B cell (primary cell): ENCODE measurements around the gene DDX24. TPM values are rescaled to one million over a fixed set of nuclear protein-coding genes. Genes with fewer than 3 reads are reported as not detected.

ENCODE experiments used
- ATAC-seq: fragments of 200-7000 bp; cut with Tn5 transposase; one replicate; pipeline ENCODE4 v1.10.0; 2021; ENCODE audit warnings: low read depth, mild to moderate bottlenecking, moderate number of reproducible peaks, moderate library complexity
- CTCF ChIA-PET: fragments of 350-600 bp; sonication (Branson Sonifier 250); formaldehyde crosslinking; loops from one replicate; lab custom pipeline; 2021; ENCODE audit warnings: antibody characterized with exemption, inconsistent platforms; lab: Charles Lee
- POLR2A ChIA-PET: fragments of 350-600 bp; sonication (Branson Sonifier 250); formaldehyde crosslinking; loops from one replicate; lab custom pipeline; 2021; ENCODE audit warnings: antibody characterized with exemption; lab: Charles Lee
- DNase-seq: peaks from one replicate; pipeline ENCODE4 v3.0.0; 2013
- H2AFZ ChIP-seq: 2 replicates; pipeline ENCODE4 v1.6.1; 2012; ENCODE audit warnings: mild to moderate bottlenecking, low read depth, low read length; ENCODE audit not compliant: insufficient read depth, poor library complexity, severe bottlenecking
- H3K27ac ChIP-seq, 2 donors: 1 replicate in 1 of 2; 2 replicates in 1 of 2; pipeline ENCODE4 v1.5.1; 2012 to 2013; ENCODE audit warnings: low read length in 2 of 2, mild to moderate bottlenecking in 2 of 2, moderate library complexity in 1 of 2
- H3K27me3 ChIP-seq, 4 experiments: fragments of 200-600 bp in 1 of 4; sonication (generic) in 1 of 4; replicated peaks in 1 of 4; 1 replicate in 2 of 4; 2 replicates in 2 of 4; pipeline versions ENCODE4 v1.6.1 to v1.7.0; 2013 to 2016; ENCODE audit warnings: low read length in 3 of 4, mild to moderate bottlenecking in 2 of 4, mixed read lengths in 1 of 4, moderate library complexity in 1 of 4; ENCODE audit not compliant: insufficient read depth in 4 of 4, control insufficient read depth in 3 of 4; ENCODE audit errors: control extremely low read depth in 1 of 4
- H3K36me3 ChIP-seq, 2 experiments: replicated peaks in 1 of 2; 1 replicate in 1 of 2; 2 replicates in 1 of 2; pipeline versions ENCODE4 v1.6.1 to v1.7.1; 2013; ENCODE audit warnings: low read length in 1 of 2; ENCODE audit not compliant: insufficient read depth in 2 of 2, control insufficient read depth in 1 of 2; ENCODE audit errors: control extremely low read depth in 1 of 2, extremely low read depth in 1 of 2
- H3K4me1 ChIP-seq, 2 donors: fragments of 200-600 bp in 1 of 2; sonication (generic) in 1 of 2; 1 replicate in 1 of 2; 2 replicates in 1 of 2; pipeline versions ENCODE4 v1.5.1 to v1.6.1; 2013 to 2017; ENCODE audit warnings: low read length in 2 of 2; ENCODE audit not compliant: control insufficient read depth in 2 of 2, insufficient read depth in 2 of 2
- H3K4me2 ChIP-seq: replicated peaks from 2 replicates; pipeline ENCODE3; 2012; ENCODE audit warnings: mild to moderate bottlenecking, low read depth, low read length; ENCODE audit not compliant: poor library complexity, severe bottlenecking
- H3K4me3 ChIP-seq, 5 experiments: fragments of 200-600 bp in 1 of 5; sonication (generic) in 1 of 5; 1 replicate in 3 of 5; 2 replicates in 2 of 5; pipeline versions ENCODE4 v1.5.1 to v1.7.0; 2011 to 2016; ENCODE audit warnings: low read length in 4 of 5, mild to moderate bottlenecking in 4 of 5, low read depth in 2 of 5, control low read depth in 1 of 5, moderate library complexity in 1 of 5; ENCODE audit not compliant: insufficient read depth in 1 of 5; ENCODE audit errors: control extremely low read depth in 1 of 5, extremely low read depth in 1 of 5
- H3K79me2 ChIP-seq: fragments of 200-600 bp; sonication (generic); one replicate; pipeline ENCODE4 v1.6.0; 2016; ENCODE audit warnings: low read length; ENCODE audit not compliant: control insufficient read depth, insufficient read depth
- H3K9ac ChIP-seq: fragments of 200-600 bp; sonication (generic); 2 replicates; pipeline ENCODE4 v1.6.1; 2017; ENCODE audit warnings: mild to moderate bottlenecking, low read length, moderate library complexity
- H3K9me3 ChIP-seq, 3 donors: one replicate each; pipeline versions ENCODE4 v1.6.1 to v1.7.1; 2013; ENCODE audit warnings: low read length in 2 of 3; ENCODE audit not compliant: control insufficient read depth in 2 of 3, insufficient read depth in 1 of 3; ENCODE audit errors: control extremely low read depth in 1 of 3
- H4K20me1 ChIP-seq: 2 replicates; pipeline ENCODE4 v1.6.0; 2012; ENCODE audit warnings: mild to moderate bottlenecking, low read length; ENCODE audit not compliant: insufficient read depth, control insufficient read depth, poor library complexity, severe bottlenecking
- H3K27ac Mint-ChIP-seq: one replicate; pipeline ENCODE4 v1.8.0; 2021; ENCODE audit warnings: mixed read lengths
- H3K27me3 Mint-ChIP-seq: one replicate; pipeline ENCODE4 v1.8.0; 2021; ENCODE audit warnings: mixed read lengths
- H3K4me1 Mint-ChIP-seq: one replicate; pipeline ENCODE4 v1.8.0; 2021; ENCODE audit warnings: mixed read lengths
- H3K4me3 Mint-ChIP-seq: one replicate; pipeline ENCODE4 v1.8.0; 2021; ENCODE audit warnings: mixed read lengths
- H3K9me3 Mint-ChIP-seq: one replicate; pipeline ENCODE4 v1.8.0; 2022; ENCODE audit warnings: mixed read lengths; ENCODE audit not compliant: insufficient read depth
- EZH2 ChIP-seq: IDR thresholded peaks from 2 replicates; pipeline ENCODE4 v1.6.1; 2012; ENCODE audit warnings: borderline replicate concordance, low read depth, mild to moderate bottlenecking, moderate library complexity, low read length; ENCODE audit not compliant: insufficient read depth, poor library complexity, severe bottlenecking
- WGBS: methylation state at CpG from one replicate; pipeline ENCODE4 v1.1.5; 2013; ENCODE audit warnings: missing lambda C conversion rate; ENCODE audit not compliant: insufficient coverage; 5-methylcytosine and 5-hydroxymethylcytosine counted together
- intact Hi-C: fragments of 100-400 bp; cut with micrococcal nuclease; formaldehyde crosslinking; loops from one replicate; pipeline ENCODE4 v1.10.0; 2022
- polyA plus RNA-seq: library from polyadenylated mRNA; depleted of rRNA; stranded (reverse); fragments of >200 nt; gene quantifications from 2 replicates; pipeline ENCODE4 v1.2.3, GENCODE V29; 2012
- total RNA-seq, 2 donors: library from RNA; stranded (reverse); fragments of 120-200 nt in 1 of 2; gene quantifications; 1 replicate in 1 of 2; 2 replicates in 1 of 2; pipeline versions ENCODE4 v1.2.3 to v1.2.4, GENCODE V29; 2013 to 2022
- TF ChIP-seq, protein P1 (sequence below): fragments of 200-600 bp; IDR thresholded peaks from one replicate; pipeline ENCODE4 v1.8.0; 2022; ENCODE audit warnings: antibody characterized with exemption, mild to moderate bottlenecking

Gene DDX24
- total and polyA plus RNA-seq, 2 donors (not counting 1 experiment from before 2014, with no cell fraction given), result 145 to 211 TPM

DNA sequence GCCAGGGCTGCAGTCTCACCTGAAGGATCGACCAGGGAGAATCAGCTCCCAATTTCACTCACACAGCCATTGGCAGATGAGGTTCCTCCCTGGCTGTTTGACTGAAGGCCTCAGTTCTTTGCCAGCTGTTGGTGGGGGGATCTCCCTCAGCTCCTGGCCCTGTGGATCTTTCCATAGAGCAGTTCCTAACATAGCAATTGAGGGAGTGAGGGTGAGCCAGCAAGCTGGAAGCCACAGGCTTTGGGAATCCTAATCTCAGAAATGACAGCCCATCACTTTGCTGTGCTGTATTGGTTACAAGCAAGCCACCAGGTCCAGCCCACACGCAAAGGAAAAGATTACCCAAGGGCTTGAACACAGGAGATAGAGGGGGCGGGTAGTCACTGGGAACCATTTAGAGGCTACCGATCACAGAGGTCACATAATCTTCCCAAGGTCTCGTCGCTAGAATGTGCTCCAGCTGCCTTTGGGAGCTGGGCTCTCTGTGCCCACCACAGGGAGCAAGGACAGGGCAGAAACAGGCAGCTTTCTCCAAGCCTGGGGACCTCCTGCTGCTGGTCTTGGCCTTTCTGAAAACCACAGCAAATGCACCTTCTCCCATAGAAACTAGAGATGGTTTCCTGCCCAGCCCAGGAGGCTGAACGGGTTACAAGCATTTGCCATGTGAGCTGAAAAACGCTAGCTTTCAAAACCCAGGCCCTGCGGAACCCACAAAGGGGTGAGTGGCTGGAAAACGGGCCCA, 59.4 kb downstream of the DDX24 start:
- ChIA-PET CTCF (interaction anchor here (5.6 kb wide), 1 partner anchor 14 kb away, joined by 34 read pairs; no protein-coding TSS in a partner anchor), POLR2A (no interaction called here)
- DNase-seq, result no peak
- no peak overlapping the region for H3K4me2 ChIP-seq
- no peak overlapping the region for H3K4me3 ChIP-seq
- H3K9ac ChIP-seq, result no peak overlapping the region
- no peak overlapping the region for H2AFZ ChIP-seq
- H3K9me3 ChIP-seq, result no peaks in the 10 kb centered on the region
- H3K36me3 ChIP-seq, result no peaks in the 10 kb centered on the region
- 74% methylated on average over 9 of the region's 10 CpGs for WGBS
- Mint-ChIP-seq H3K9me3 (no peaks in the 10 kb centered on the region), H3K27ac (no peak overlapping the region), H3K4me3 (no peak overlapping the region), H3K4me1 (peaks cover 6% of the 10 kb centered on the region), H3K27me3 (peaks cover 41% of the 10 kb centered on the region)
- intact Hi-C loops, result no loop called here
- H4K20me1 ChIP-seq, result no peaks in the 10 kb centered on the region
- TF ChIP-seq, protein P1, sequence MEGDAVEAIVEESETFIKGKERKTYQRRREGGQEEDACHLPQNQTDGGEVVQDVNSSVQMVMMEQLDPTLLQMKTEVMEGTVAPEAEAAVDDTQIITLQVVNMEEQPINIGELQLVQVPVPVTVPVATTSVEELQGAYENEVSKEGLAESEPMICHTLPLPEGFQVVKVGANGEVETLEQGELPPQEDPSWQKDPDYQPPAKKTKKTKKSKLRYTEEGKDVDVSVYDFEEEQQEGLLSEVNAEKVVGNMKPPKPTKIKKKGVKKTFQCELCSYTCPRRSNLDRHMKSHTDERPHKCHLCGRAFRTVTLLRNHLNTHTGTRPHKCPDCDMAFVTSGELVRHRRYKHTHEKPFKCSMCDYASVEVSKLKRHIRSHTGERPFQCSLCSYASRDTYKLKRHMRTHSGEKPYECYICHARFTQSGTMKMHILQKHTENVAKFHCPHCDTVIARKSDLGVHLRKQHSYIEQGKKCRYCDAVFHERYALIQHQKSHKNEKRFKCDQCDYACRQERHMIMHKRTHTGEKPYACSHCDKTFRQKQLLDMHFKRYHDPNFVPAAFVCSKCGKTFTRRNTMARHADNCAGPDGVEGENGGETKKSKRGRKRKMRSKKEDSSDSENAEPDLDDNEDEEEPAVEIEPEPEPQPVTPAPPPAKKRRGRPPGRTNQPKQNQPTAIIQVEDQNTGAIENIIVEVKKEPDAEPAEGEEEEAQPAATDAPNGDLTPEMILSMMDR, result no peak
- TF ChIP-seq EZH2, result no peak
- peaks cover 5% of the 10 kb centered on the region in 2 donors for H3K4me1 ChIP-seq
- no peak for ATAC-seq
- H3K27me3 ChIP-seq, result peaks cover 0 to 19% (median 7%) of the 10 kb centered on the region in 4 experiments
- H3K27ac ChIP-seq, result no peak overlapping the region
- no peaks in the 10 kb centered on the region for H3K79me2 ChIP-seq

DNA sequence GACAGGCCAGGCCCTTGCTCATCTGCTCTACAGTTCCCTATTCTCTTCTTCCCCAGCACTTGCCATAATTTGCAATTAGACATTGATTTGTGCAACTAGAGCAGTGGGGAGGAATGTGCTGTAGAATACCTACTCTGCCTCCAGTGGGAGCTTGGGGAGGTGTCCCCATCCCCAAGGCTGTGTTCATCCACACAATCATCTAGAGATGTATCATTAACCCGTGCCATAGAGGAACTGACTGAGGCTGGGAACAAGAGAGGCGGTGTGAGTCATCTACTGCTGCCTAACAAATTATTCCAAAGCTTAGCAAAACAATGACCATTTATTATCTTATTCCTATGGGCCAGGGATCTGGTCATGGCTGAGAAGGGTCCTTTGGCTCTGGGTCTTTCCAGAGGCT, 60.0 kb downstream of the DDX24 start:
- Mint-ChIP-seq H3K27ac (no peak overlapping the region), H3K27me3 (peaks cover 39% of the 10 kb centered on the region), H3K4me1 (peaks cover 4% of the 10 kb centered on the region), H3K4me3 (no peak overlapping the region), H3K9me3 (no peaks in the 10 kb centered on the region)
- ChIA-PET POLR2A (no interaction called here), CTCF (interaction anchor here (5.6 kb wide), 1 partner anchor 14 kb away, joined by 34 read pairs; no protein-coding TSS in a partner anchor)
- H2AFZ ChIP-seq, result no peak overlapping the region
- no peaks in the 10 kb centered on the region for H3K9me3 ChIP-seq
- H3K27ac ChIP-seq, result no peak overlapping the region
- no peaks in the 10 kb centered on the region for H3K79me2 ChIP-seq
- peaks cover 0 to 19% (median 7%) of the 10 kb centered on the region in 4 experiments for H3K27me3 ChIP-seq
- H3K4me3 ChIP-seq, result no peak overlapping the region
- DNase-seq (no peak), ATAC-seq (no peak)
- H3K36me3 ChIP-seq, result no peaks in the 10 kb centered on the region
- intact Hi-C loops, result no loop called here
- TF ChIP-seq, protein P1, result no peak
- no peak for TF ChIP-seq EZH2
- WGBS, result no CpG with 5 or more reads among the region's 2 CpGs
- no peak overlapping the region for H3K4me2 ChIP-seq
- no peaks in the 10 kb centered on the region for H4K20me1 ChIP-seq
- peaks cover 5% of the 10 kb centered on the region in 2 donors for H3K4me1 ChIP-seq
- no peak overlapping the region for H3K9ac ChIP-seq
